IPS-NIHi11 (cell line): ENCODE results near the gene UBN1.
"Not testable (repeated sequence)": the region's sequence is repeated elsewhere in the genome, so short reads cannot be mapped to it uniquely, and the experiment has no call there.

Experiments
- DNase-seq: peaks from one replicate; pipeline ENCODE4 v3.0.0; 2012; ENCODE audit warnings: mixed read lengths, low spot score

Gene UBN1

GRCh38 chr16:4884209-4884608 is 36.9 kb downstream of the UBN1 start:
- DNase-seq: no peak

- DNase-seq: no peak
Measured at GRCh38 chr16:4884972-4885874, 37.9 kb downstream of the UBN1 start.

GRCh38 chr16:4886151-4886550 is 38.9 kb downstream of the UBN1 start:
- DNase-seq: no peak

- no peak for DNase-seq
Measured at GRCh38 chr16:4888428-4889135, 41.3 kb downstream of the UBN1 start.

GRCh38 chr16:4890026-4890425 is 42.7 kb downstream of the UBN1 start:
- no peak for DNase-seq

GRCh38 chr16:4890686-4891085 is 43.4 kb downstream of the UBN1 start:
- DNase-seq: no peak

GRCh38 chr16:4891097-4891885 is 44.0 kb downstream of the UBN1 start:
- DNase-seq: no peak

- peak; percentile 42 for DNase-seq
Measured at GRCh38 chr16:4891886-4892216, 44.6 kb downstream of the UBN1 start.

GRCh38 chr16:4892361-4893102 is 45.3 kb downstream of the UBN1 start:
- DNase-seq: no peak

GRCh38 chr16:4893103-4893862 is 46.0 kb downstream of the UBN1 start:
- no peak for DNase-seq

GRCh38 chr16:4894276-4895150 is 47.2 kb downstream of the UBN1 start:
- peak; percentile 54 for DNase-seq

- no peak for DNase-seq
Measured at GRCh38 chr16:4895366-4895765, 48.1 kb downstream of the UBN1 start.

GRCh38 chr16:4896761-4897160 is 49.5 kb downstream of the UBN1 start:
- not testable (repeated sequence) for DNase-seq

GRCh38 chr16:4897328-4897727 is 50.0 kb downstream of the UBN1 start:
- DNase-seq: no peak

GRCh38 chr16:4898811-4899473 is 51.7 kb downstream of the UBN1 start:
- DNase-seq: no peak

- DNase-seq: no peak
Measured at GRCh38 chr16:4899474-4899846, 52.2 kb downstream of the UBN1 start.

GRCh38 chr16:4900036-4900435 is 52.8 kb downstream of the UBN1 start:
- DNase-seq: no peak

GRCh38 chr16:4900750-4901149 is 53.5 kb downstream of the UBN1 start:
- DNase-seq: no peak

GRCh38 chr16:4902038-4902437 is 54.8 kb downstream of the UBN1 start:
- no peak for DNase-seq
